Endodermal cell (in vitro differentiated cells): ENCODE data around the gene KCNT1. TPM values are rescaled to one million over a fixed set of nuclear protein-coding genes. Genes with fewer than 3 reads are reported as not detected.

Source experiments
- DNase-seq: peaks from one replicate; pipeline ENCODE4 v3.0.0-alpha.2; 2017
- H3K27ac ChIP-seq: 2 replicates; pipeline ENCODE4 v1.5.1; 2013; ENCODE audit warnings: mild to moderate bottlenecking, low read depth, low read length, moderate library complexity
- H3K27me3 ChIP-seq: 2 replicates; pipeline ENCODE4 v1.6.1; 2013; ENCODE audit warnings: mild to moderate bottlenecking, low read length, moderate library complexity; ENCODE audit not compliant: insufficient read depth, control insufficient read depth, poor library complexity, severe bottlenecking
- H3K36me3 ChIP-seq: 2 replicates; pipeline ENCODE4 v1.7.0; 2013; ENCODE audit warnings: mild to moderate bottlenecking, low read length, moderate library complexity; ENCODE audit not compliant: control insufficient read depth, insufficient read depth
- H3K4me1 ChIP-seq: one replicate; pipeline ENCODE4 v1.7.0; 2013; ENCODE audit warnings: low read length; ENCODE audit not compliant: control insufficient read depth, insufficient read depth
- H3K4me3 ChIP-seq: 2 replicates; pipeline ENCODE4 v1.5.1; 2013; ENCODE audit warnings: mild to moderate bottlenecking, low read length, moderate library complexity
- H3K9ac ChIP-seq: 2 replicates; pipeline ENCODE4 v1.6.1; 2013; ENCODE audit warnings: mild to moderate bottlenecking, low read length, moderate library complexity; ENCODE audit not compliant: poor library complexity, severe bottlenecking; ENCODE audit errors: extremely low read depth
- H3K9me3 ChIP-seq: 2 replicates; pipeline ENCODE4 v1.6.1; 2013; ENCODE audit warnings: mild to moderate bottlenecking, low read length, moderate library complexity; ENCODE audit not compliant: control insufficient read depth
- H3K27ac Mint-ChIP-seq: 2 replicates; pipeline ENCODE4 v1.8.0; 2020; ENCODE audit warnings: mixed read lengths
- H3K27me3 Mint-ChIP-seq: 2 replicates; pipeline ENCODE4 v1.8.0; 2021; ENCODE audit warnings: mild to moderate bottlenecking, mixed read lengths; ENCODE audit not compliant: insufficient read depth
- H3K36me3 Mint-ChIP-seq: 2 replicates; pipeline ENCODE4 v1.8.0; 2020; ENCODE audit warnings: low read depth, mixed read lengths
- H3K4me1 Mint-ChIP-seq: 2 replicates; pipeline ENCODE4 v1.8.0; 2020; ENCODE audit warnings: mixed read lengths
- H3K4me3 Mint-ChIP-seq: 2 replicates; pipeline ENCODE4 v1.8.0; 2020; ENCODE audit warnings: mild to moderate bottlenecking, moderate library complexity, mixed read lengths
- H3K9me3 Mint-ChIP-seq: 2 replicates; pipeline ENCODE4 v1.8.0; 2020; ENCODE audit warnings: mild to moderate bottlenecking, mixed read lengths
- WGBS, 2 experiments: methylation state at CpG; one replicate each; pipeline versions ENCODE4 v1.1.5 to v1.1.7; 2013; ENCODE audit warnings: missing lambda C conversion rate in 2 of 2, mixed read lengths in 1 of 2; ENCODE audit not compliant: insufficient coverage in 1 of 2, insufficient read length in 1 of 2; 5-methylcytosine and 5-hydroxymethylcytosine counted together
- total RNA-seq, 2 donors: library from RNA; stranded (reverse); fragmentation: NEBNext Ultra II Directional in 1 of 2; extraction: Animal tissue kit (Norgen Biotek cat#: 25700) in 1 of 2; gene quantifications; 2 replicates in 1 of 2; 3 replicates in 1 of 2; pipeline ENCODE4 v1.2.1, GENCODE V29; 2021
- TF ChIP-seq, protein P1 (sequence below): fragments of 200-600 bp; sonication (generic); conservative IDR thresholded peaks from 2 replicates; pipeline ENCODE4 v1.5.0; 2021; ENCODE audit warnings: antibody characterized with exemption, mild to moderate bottlenecking

The KCNT1 gene
- total RNA-seq, 2 donors from 2014 or later = 0.15 TPM; not detected in 1

GRCh38 chr9:135780086-135780485, 78.1 kb downstream of the KCNT1 start:
- DNase-seq = no peak
- H3K27me3 ChIP-seq = no peaks in the 10 kb centered on the region
- TF ChIP-seq, protein P1, sequence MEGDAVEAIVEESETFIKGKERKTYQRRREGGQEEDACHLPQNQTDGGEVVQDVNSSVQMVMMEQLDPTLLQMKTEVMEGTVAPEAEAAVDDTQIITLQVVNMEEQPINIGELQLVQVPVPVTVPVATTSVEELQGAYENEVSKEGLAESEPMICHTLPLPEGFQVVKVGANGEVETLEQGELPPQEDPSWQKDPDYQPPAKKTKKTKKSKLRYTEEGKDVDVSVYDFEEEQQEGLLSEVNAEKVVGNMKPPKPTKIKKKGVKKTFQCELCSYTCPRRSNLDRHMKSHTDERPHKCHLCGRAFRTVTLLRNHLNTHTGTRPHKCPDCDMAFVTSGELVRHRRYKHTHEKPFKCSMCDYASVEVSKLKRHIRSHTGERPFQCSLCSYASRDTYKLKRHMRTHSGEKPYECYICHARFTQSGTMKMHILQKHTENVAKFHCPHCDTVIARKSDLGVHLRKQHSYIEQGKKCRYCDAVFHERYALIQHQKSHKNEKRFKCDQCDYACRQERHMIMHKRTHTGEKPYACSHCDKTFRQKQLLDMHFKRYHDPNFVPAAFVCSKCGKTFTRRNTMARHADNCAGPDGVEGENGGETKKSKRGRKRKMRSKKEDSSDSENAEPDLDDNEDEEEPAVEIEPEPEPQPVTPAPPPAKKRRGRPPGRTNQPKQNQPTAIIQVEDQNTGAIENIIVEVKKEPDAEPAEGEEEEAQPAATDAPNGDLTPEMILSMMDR = no peak
- WGBS, 2 experiments = 91% methylated on average over 13 to 16 of the region's 16 CpGs
- no peaks in the 10 kb centered on the region for H3K4me1 ChIP-seq
- no peaks in the 10 kb centered on the region for H3K4me1 Mint-ChIP-seq
- H3K4me3 Mint-ChIP-seq = no peak overlapping the region
- no peak overlapping the region for H3K27ac Mint-ChIP-seq
- H3K36me3 Mint-ChIP-seq = no peaks in the 10 kb centered on the region
- no peaks in the 10 kb centered on the region for H3K9me3 ChIP-seq
- no peak overlapping the region for H3K9ac ChIP-seq
- H3K9me3 Mint-ChIP-seq = no peaks in the 10 kb centered on the region
- no peak overlapping the region for H3K4me3 ChIP-seq
- no peaks in the 10 kb centered on the region for H3K36me3 ChIP-seq
- H3K27me3 Mint-ChIP-seq = no peaks in the 10 kb centered on the region
- no peak overlapping the region for H3K27ac ChIP-seq

GRCh38 chr9:135780626-135781025, 78.6 kb downstream of the KCNT1 start:
- 86 to 88% methylated on average over 14 to 21 of the region's 21 CpGs for WGBS, 2 experiments
- no peaks in the 10 kb centered on the region for H3K4me1 ChIP-seq
- TF ChIP-seq, protein P1 = no peak
- no peaks in the 10 kb centered on the region for H3K9me3 Mint-ChIP-seq
- H3K27ac ChIP-seq = no peak overlapping the region
- no peak for DNase-seq
- H3K27me3 Mint-ChIP-seq = no peaks in the 10 kb centered on the region
- H3K9ac ChIP-seq = no peak overlapping the region
- H3K9me3 ChIP-seq = no peaks in the 10 kb centered on the region
- no peaks in the 10 kb centered on the region for H3K36me3 ChIP-seq
- no peaks in the 10 kb centered on the region for H3K4me1 Mint-ChIP-seq
- no peak overlapping the region for H3K4me3 ChIP-seq
- H3K4me3 Mint-ChIP-seq = no peak overlapping the region
- H3K36me3 Mint-ChIP-seq = no peaks in the 10 kb centered on the region
- H3K27me3 ChIP-seq = no peaks in the 10 kb centered on the region
- H3K27ac Mint-ChIP-seq = no peak overlapping the region

GRCh38 chr9:135782946-135783345, 81.0 kb downstream of the KCNT1 start:
- Mint-ChIP-seq H3K27ac (no peak overlapping the region), H3K9me3 (no peaks in the 10 kb centered on the region), H3K27me3 (no peaks in the 10 kb centered on the region), H3K4me1 (no peaks in the 10 kb centered on the region), H3K36me3 (no peaks in the 10 kb centered on the region), H3K4me3 (no peak overlapping the region)
- H3K4me3 ChIP-seq = no peak overlapping the region
- H3K9ac ChIP-seq = no peak overlapping the region
- no peaks in the 10 kb centered on the region for H3K36me3 ChIP-seq
- H3K9me3 ChIP-seq = no peaks in the 10 kb centered on the region
- H3K27ac ChIP-seq = no peak overlapping the region
- no peak for DNase-seq
- H3K4me1 ChIP-seq = no peaks in the 10 kb centered on the region
- WGBS, 2 experiments = 94 to 95% methylated on average over 23 to 24 of the region's 24 CpGs
- no peaks in the 10 kb centered on the region for H3K27me3 ChIP-seq
- TF ChIP-seq, protein P1 = no peak
